NCI-H82 (cell line): ENCODE data around the gene SLC35F5.
"Not testable (repeated sequence)": the region's sequence is repeated elsewhere in the genome, so short reads cannot be mapped to it uniquely, and the experiment has no call there.

ENCODE experiments used
- DNase-seq: peaks from one replicate; lab custom pipeline; 2025; lab: John Stamatoyannopoulos, UW

SLC35F5 gene

GRCh38 chr2:113756355-113757137 is at the start of gene SLC35F5:
SLC35F5 (minus strand) TSS chr2:113756642; CDS start chr2:113756409, 233 bp downstream.
- peak; percentile 93 for DNase-seq

- DNase-seq = no peak
These were observed 42.9 kb upstream of the SLC35F5 start for GRCh38 chr2:113799375-113799774.

- no peak for DNase-seq
These were observed 40.8 kb upstream of the SLC35F5 start for GRCh38 chr2:113797237-113797636.

GRCh38 chr2:113796592-113797175 is 40.2 kb upstream of the SLC35F5 start:
- DNase-seq = no peak

GRCh38 chr2:113795405-113795920 is 39.0 kb upstream of the SLC35F5 start:
- no peak for DNase-seq

- DNase-seq = no peak
These were observed 35.5 kb upstream of the SLC35F5 start for GRCh38 chr2:113791697-113792590.

- peak; percentile 37 for DNase-seq
These were observed 28.6 kb upstream of the SLC35F5 start for GRCh38 chr2:113784823-113785744.

- no peak for DNase-seq
These were observed 24.0 kb upstream of the SLC35F5 start for GRCh38 chr2:113780472-113780871.

GRCh38 chr2:113777371-113777770 is 20.9 kb upstream of the SLC35F5 start:
- no peak for DNase-seq

- DNase-seq = no peak
These were observed 20.5 kb upstream of the SLC35F5 start for GRCh38 chr2:113776949-113777348.

- DNase-seq = not testable (repeated sequence)
These were observed 18.2 kb upstream of the SLC35F5 start for GRCh38 chr2:113774616-113775015.

- DNase-seq = no peak
These were observed 14.5 kb upstream of the SLC35F5 start for GRCh38 chr2:113770929-113771328.

GRCh38 chr2:113769555-113769954 is 13.1 kb upstream of the SLC35F5 start:
- DNase-seq = no peak

- DNase-seq = peak; percentile 11
These were observed 12.3 kb upstream of the SLC35F5 start for GRCh38 chr2:113768770-113769169.

GRCh38 chr2:113767811-113768460 is 11.5 kb upstream of the SLC35F5 start:
- DNase-seq = no peak

GRCh38 chr2:113765276-113765675 is 8.8 kb upstream of the SLC35F5 start:
- DNase-seq = no peak

GRCh38 chr2:113762377-113763118 is 6.1 kb upstream of the SLC35F5 start:
- no peak for DNase-seq

GRCh38 chr2:113760400-113760799 is 4.0 kb upstream of the SLC35F5 start:
- DNase-seq = no peak

GRCh38 chr2:113757138-113757657 is 756 bp upstream of the SLC35F5 start:
- no peak for DNase-seq
